Stimulated activated CD4-positive, alpha-beta T cell treated with anti-CD3 and anti-CD28 coated beads, TNF-alpha, amount 100 ng/mL, for 48 hours (primary cell): Measurements from ENCODE around the gene OPA1.
A peak's percentile ranks its signal among the peaks of the same experiment; 100 is the strongest.

ENCODE experiments used
- DNase-seq, 3 donors: peaks; one replicate each; pipeline ENCODE4 v3.0.0-alpha.2; 2020; ENCODE audit warnings: low read depth in 3 of 3

OPA1 gene

DNA sequence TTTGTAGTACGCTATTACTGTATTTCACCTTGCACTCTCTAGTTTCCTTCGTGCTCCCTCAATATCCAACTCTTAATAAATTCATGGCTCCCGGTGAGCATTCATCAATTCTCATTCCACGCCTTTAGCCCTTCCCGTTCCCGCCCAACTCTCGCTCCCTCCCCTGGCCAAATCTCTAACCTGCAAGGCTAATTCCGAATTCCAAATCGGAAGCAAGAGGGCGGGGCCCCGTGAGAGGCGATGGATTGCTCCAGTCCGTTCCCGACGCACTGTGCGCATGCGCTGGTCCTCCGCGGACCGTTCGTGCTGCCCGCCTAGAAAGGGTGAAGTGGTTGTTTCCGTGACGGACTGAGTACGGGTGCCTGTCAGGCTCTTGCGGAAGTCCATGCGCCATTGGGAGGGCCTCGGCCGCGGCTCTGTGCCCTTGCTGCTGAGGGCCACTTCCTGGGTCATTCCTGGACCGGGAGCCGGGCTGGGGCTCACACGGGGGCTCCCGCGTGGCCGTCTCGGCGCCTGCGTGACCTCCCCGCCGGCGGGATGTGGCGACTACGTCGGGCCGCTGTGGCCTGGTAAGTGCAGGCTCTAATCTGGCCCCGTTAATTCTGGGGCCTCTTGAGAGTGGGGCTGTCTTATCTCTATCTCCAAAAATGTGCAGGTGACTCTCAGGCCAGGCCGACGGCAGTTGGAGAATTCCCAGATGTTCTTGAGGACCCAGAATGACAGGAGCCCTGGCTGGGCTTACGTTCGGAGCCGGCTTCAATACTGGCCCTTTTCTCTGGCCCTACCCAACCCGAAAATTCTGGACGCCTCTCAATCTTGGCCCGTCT is at the start of gene OPA1:
OPA1 (plus strand) TSS at position 368 of the 827 bp plus-strand sequence; CDS start at position 538, 170 bp downstream.
- peak; percentile 83 to 88 (median 84) for DNase-seq

DNA sequence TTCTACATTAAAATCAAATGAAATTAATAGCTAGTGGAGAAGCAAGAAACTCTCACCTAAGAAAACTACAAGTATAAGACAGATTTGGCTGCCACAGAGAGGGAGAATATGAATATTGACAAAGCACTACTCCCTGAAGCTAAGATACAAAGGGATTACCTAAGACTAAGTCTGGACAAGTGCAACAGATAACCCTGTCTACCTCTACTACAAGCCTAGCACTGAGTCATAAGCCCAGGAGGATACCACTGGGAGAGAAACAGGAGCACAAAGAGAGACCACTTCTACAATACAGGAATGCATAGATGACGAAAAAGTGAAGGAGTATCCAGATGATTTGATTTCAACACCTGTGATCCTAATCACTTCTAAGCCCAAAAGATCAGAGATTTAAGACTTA is 48.7 kb upstream of the OPA1 start:
- DNase-seq = no peak

GRCh38 chr3:193545304-193545703 is 47.7 kb upstream of the OPA1 start:
- DNase-seq = no peak

DNA sequence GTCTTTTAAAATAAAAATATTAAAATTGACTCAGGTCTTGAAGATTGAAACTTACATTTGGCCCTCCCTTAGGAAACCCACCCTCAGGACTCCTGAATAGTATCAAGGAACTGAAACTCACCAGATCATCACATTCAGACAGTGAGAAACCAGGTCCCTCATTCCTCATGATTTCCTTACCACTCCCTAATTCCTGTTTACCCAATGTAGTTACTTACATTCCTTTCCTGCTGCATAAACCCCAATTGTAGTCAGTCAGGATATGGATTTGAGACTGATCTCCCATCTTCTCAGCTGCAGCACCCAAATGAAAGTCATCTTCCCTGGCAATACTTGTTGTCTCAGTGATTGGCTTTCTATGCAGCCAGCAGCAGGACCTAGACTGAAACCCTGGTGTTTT is 46.9 kb upstream of the OPA1 start:
- no peak for DNase-seq

- no peak for DNase-seq
Measured at GRCh38 chr3:193548406-193548805, 44.6 kb upstream of the OPA1 start.

DNA sequence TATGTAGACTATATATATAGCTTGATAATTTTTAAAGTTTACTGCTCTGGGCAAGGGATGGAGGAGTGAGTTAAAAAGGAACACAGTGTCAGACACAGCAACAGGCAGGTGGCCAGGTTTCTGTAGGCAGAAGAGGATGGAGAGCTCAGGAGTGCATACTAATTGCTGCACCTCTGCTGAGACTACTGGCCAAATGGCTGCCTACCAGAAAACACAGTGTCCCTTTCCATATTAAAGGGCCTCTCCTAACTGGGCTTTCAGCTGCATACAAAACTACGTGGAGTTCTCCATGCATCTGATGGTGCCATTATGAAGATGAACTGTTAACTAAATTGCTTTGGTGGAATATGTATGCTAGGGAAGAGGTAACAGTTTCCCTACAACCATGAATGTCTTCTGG is 40.1 kb upstream of the OPA1 start:
- no peak for DNase-seq

GRCh38 chr3:193553586-193553985 is 39.4 kb upstream of the OPA1 start:
- DNase-seq = no peak

GRCh38 chr3:193554811-193555210 is 38.2 kb upstream of the OPA1 start, which contains the start of gene ATP13A4:
TSS of gene ATP13A4 (minus strand) at chr3:193554895. CDS start at chr3:193554799, 96 bp downstream.
- no peak for DNase-seq

DNA sequence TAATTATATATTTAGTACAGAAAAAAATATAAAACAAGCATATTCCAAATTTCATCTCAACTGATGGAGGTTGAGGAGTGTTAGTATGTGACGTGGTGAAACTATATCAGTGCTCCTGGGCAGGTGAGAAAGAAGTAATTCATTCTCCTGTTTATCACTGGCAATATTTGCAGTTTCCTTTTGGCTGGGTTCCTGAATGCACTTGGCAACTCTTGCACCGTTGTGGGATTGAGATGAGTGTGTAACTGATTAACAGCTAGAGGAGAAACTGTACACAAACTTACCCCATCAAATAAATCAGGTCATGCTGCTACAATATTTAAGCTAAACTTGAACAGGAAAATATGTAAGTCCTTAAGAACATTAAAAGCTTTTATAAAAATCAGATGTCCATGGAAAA is 36.2 kb upstream of the OPA1 start:
- no peak for DNase-seq

DNA sequence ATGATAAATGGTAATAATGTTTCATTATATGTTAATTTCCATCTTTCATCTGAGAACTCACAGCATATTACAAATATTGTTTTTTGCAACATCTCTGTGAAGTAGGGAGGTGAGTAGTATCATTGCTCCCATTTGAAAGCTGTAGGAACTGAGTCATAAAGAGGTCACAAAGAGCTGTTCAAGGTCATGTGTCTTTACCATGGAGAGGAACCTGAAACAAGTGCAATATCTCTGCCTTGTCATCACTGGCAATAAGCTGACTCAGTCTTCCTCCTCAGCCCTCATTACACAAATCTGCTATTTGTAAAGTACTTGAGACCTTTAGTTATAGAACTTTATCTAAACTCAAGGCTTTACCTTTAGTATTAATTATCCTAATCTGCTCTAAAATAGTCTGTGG is 33.9 kb upstream of the OPA1 start:
- DNase-seq = no peak

- DNase-seq = no peak
Measured at GRCh38 chr3:193560091-193560490, 32.9 kb upstream of the OPA1 start.

- no peak for DNase-seq
Measured at GRCh38 chr3:193560870-193561269, 32.1 kb upstream of the OPA1 start.

GRCh38 chr3:193563426-193563825 is 29.6 kb upstream of the OPA1 start:
- DNase-seq = no peak

- DNase-seq = no peak
Measured at GRCh38 chr3:193564012-193564411, 29.0 kb upstream of the OPA1 start.

DNA sequence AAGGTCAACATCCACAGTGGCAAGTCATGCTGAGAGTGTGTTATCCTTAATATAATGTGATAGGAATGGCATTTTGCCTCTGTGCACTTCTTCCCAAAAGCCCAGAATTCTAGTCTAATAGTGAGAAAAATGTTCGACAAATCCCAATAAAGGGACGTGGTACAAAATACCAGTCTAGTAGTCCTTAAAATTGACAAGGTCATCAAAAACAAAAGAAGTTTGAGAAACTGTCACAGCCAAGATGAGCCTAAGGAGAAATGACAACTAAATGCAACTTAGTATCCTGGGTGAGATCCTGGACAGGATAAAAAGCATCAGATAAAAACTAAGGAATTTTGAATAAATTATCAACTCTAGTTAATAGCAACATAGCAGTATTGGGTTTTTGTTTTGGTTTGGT is 23.9 kb upstream of the OPA1 start:
- no peak for DNase-seq

GRCh38 chr3:193572426-193572908 is 20.5 kb upstream of the OPA1 start:
- peak; percentile 7 to 24 (median 11) for DNase-seq

GRCh38 chr3:193573403-193574191 is 19.4 kb upstream of the OPA1 start:
- no peak for DNase-seq

DNA sequence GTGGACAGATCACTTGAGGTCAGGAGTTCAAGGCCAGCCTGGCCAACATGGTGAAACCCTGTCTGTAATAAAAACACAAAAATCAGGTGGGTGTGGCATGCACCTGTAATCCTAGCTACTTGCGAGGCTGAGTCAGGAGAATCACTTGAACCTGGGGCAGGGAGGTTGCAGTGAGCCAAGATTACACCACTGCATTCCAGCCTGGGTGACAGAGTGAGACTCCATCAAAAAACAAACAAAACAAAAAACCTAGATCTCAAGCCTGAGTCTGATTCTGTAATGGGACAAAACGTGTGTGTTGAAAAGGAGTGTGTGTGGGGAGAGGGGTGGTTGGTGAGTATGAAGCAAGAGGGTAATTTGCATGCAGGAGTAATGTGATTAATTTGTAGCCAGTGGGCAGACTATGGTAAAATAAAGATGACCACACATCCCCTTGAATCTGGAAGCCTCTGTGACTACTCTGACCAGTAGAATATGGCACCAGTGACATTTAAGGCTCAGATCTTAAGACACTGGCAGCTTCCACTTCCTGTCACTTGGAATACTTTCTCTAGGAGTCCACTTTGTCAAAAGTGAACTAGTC is 18.4 kb upstream of the OPA1 start:
- DNase-seq = no peak

DNA sequence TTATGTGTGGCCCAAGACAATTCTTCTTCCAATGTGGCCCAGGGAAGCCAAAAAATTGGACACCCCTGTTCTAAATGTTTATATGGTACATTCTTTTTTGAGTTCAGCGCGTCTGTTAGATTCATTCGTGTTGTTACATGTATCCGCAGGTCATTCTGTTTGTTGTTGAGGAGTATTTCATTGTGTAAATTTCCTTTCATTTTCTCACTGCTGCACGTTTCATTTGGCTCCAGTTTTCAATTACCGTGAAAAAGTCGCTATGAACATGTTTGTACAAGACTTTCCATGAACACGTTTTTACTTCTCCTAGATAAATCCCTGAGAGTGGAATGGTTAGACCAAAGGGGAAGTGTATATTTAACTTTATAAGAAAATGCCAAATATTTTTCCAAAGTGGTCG is 7.5 kb upstream of the OPA1 start:
- no peak for DNase-seq

DNA sequence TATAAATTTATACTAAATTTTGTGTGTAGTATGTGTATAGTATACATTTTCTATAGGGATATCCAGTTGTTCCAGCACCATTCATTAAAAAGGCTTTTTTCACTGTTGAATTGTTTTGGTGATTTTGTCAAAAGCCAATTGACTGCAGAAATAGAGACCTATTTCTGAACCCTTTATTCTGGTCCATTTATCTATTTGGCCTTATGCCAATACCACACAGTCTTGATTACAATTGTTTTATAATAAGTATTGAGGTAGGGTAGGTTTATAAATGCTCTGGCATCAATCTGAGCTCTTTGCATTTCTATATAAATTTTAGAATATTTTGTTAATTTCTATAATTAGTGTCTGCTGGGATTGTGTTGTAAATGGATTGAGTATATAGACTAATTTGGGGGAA is 6.5 kb upstream of the OPA1 start:
- no peak for DNase-seq

GRCh38 chr3:193589129-193589528 is 3.9 kb upstream of the OPA1 start:
- DNase-seq = no peak

- no peak for DNase-seq
Measured at GRCh38 chr3:193589616-193590015, 3.4 kb upstream of the OPA1 start.
